Heart left ventricle (tissue), 13 donors: Measurements from ENCODE around the gene EHMT1.

Experiments
- POLR2A ChIP-seq, 2 donors: fragments of 450-650 bp; IDR thresholded peaks; one replicate each; pipeline ENCODE4 v1.6.1; 2017; ENCODE audit warnings: antibody characterized with exemption in 2 of 2, mild to moderate bottlenecking in 2 of 2, moderate library complexity in 2 of 2
- TF ChIP-seq, protein P1 (sequence below), 12 donors: fragments of 200-600 bp; sonication (generic) in 4 of 12; IDR thresholded peaks; one replicate each; pipeline versions ENCODE4 v1.5.0 to v1.8.0; 2018 to 2022; ENCODE audit warnings: antibody characterized with exemption in 12 of 12, mild to moderate bottlenecking in 5 of 12
- donor health status: ischemic (EF 13 %, LVEDD 7.1; RV severe dilation, severe dysfunction).
- donor health status: DM: no; HTN: yes; CAD: no.
- donor health status: DM: no; HTN: no; CAD: no.
- donor health status: ischemic (EF 25% LVEDD 6.9; RV normal size, moderate dysfunction).
- donor health status: ischemic (EF 25% LVEDD 5.7; RV mildly dilated, moderate dysfunction).
- donor health status: ischemic (EF 35%, LVEDD 5.7; RV mildly dilated, moderate dysfunction).
- donor health status: nonischemic (EF 11% LVEDD 7.7; RV severe dilation, severe dysfunction).
- donor health status: DM: yes; HTN: yes; CAD: no.
- donor health status: PGD.
- donor health status: ischemic (EF 29% LVEDD 5.4; RV normal size, mild dysfunction).
- donor health status: nonischemic (EF 23%, LVEDD 6.1; RV moderate dilation, normal function).

DNA sequence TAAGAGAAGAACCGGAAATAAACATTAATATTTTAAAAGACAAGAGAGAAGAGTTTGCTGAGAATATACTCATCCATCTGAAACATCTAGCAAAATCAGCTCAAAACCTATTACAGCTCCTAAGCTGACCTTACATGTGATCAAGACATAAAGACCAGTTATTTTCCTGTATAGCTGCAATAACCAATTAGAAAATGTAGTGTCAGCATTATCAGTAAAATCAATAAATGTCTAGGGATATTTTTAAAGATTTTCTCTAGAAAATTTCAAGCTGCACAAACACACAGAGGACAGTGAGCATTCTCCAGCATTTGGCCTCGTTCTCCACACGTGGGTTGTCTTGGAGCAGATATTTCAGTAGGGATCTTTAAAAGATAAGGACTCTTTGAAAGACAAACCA lies 131.2 kb downstream of the EHMT1 start:
- TF ChIP-seq, protein P1, sequence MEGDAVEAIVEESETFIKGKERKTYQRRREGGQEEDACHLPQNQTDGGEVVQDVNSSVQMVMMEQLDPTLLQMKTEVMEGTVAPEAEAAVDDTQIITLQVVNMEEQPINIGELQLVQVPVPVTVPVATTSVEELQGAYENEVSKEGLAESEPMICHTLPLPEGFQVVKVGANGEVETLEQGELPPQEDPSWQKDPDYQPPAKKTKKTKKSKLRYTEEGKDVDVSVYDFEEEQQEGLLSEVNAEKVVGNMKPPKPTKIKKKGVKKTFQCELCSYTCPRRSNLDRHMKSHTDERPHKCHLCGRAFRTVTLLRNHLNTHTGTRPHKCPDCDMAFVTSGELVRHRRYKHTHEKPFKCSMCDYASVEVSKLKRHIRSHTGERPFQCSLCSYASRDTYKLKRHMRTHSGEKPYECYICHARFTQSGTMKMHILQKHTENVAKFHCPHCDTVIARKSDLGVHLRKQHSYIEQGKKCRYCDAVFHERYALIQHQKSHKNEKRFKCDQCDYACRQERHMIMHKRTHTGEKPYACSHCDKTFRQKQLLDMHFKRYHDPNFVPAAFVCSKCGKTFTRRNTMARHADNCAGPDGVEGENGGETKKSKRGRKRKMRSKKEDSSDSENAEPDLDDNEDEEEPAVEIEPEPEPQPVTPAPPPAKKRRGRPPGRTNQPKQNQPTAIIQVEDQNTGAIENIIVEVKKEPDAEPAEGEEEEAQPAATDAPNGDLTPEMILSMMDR (IDR thresholded peaks at IDR 0.05), result no peak
- no peak for TF ChIP-seq POLR2A (IDR thresholded peaks at IDR 0.05)
